ENCODE data around the gene MUC12. TPM values are rescaled to one million over a fixed set of nuclear protein-coding genes. Genes with fewer than 3 reads are reported as not detected.

Gene MUC12
- total RNA-seq, 1 experiment from 2014 or later: 0.64 TPM

- Histone ChIP-seq H3K27ac (ENCODE audit: low read depth, low read length) (no peak overlapping the region), H3K79me2 (ENCODE audit: insufficient read depth, low read length) (no peaks in the 10 kb centered on the region), H3K9me2 (ENCODE audit: insufficient read depth) (no peaks in the 10 kb centered on the region), H2AFZ (ENCODE audit: low read depth, low read length, poor library complexity, severe bottlenecking) (no peak overlapping the region), H3K4me1 (ENCODE audit: control insufficient read depth in 1 of 2, insufficient read depth in 2 of 2, low read length in 2 of 2) (peaks cover 6 to 23% of the 10 kb centered on the region in 2 experiments; a peak in 3 of 4 replicates), H4K20me1 (ENCODE audit: insufficient read depth) (no peaks in the 10 kb centered on the region), H3K4me2 (ENCODE audit: low read length) (no peak overlapping the region), H3K27me3 (ENCODE audit: insufficient read depth, low read length) (peaks cover 47% of the 10 kb centered on the region), H3K9ac (ENCODE audit: low read length) (no peak overlapping the region), H3K9me3 (ENCODE audit: control insufficient read depth in 1 of 2, insufficient read depth in 1 of 2, low read depth in 1 of 2, low read length in 2 of 2) (no peaks in the 10 kb centered on the region), H3K4me3 (replicated peaks in 1 of 2; ENCODE audit: low read depth in 1 of 2, low read length in 2 of 2) (no peak overlapping the region), H3K36me3 (ENCODE audit: control insufficient read depth in 1 of 2, insufficient read depth in 2 of 2, low read length in 2 of 2) (no peaks in the 10 kb centered on the region)
- intact Hi-C loops (cut with micrococcal nuclease): loop anchor here (10.0 kb wide), 1 partner anchor 231 kb away; no protein-coding TSS in a partner anchor
- BruUV-seq (replicated peaks): no TSS peak
- ATAC-seq (no peak), DNase-seq (ENCODE audit: low read depth, low spot score) (no peak)
- no peak for TF ChIP-seq SRF (IDR thresholded peaks at IDR 0.05; ENCODE audit: low read depth)
- TF ChIP-seq JUND (IDR thresholded peaks at IDR 0.05): no peak
- TF ChIP-seq CEBPB (IDR thresholded peaks at IDR 0.05; ENCODE audit: low read depth): no peak
- no peak for TF ChIP-seq SIN3A (IDR thresholded peaks at IDR 0.05; ENCODE audit: low read depth)
- no peak for TF ChIP-seq EGR1 (IDR thresholded peaks at IDR 0.05; ENCODE audit: low read depth)
- no peak for TF ChIP-seq YY1 (IDR thresholded peaks at IDR 0.05; ENCODE audit: extremely low read depth, insufficient replicate concordance, low read depth, low read length)
- no peak for TF ChIP-seq SP1 (IDR thresholded peaks at IDR 0.05; ENCODE audit: low read depth)
- no peak for TF ChIP-seq EZH2phosphoT487 (IDR thresholded peaks at IDR 0.05; ENCODE audit: borderline replicate concordance)
- TF ChIP-seq MAX (IDR thresholded peaks at IDR 0.05): no peak
- TF ChIP-seq ZBTB33 (IDR thresholded peaks at IDR 0.05; ENCODE audit: extremely low read depth, insufficient replicate concordance, low read length): no peak
- no peak for TF ChIP-seq ZNF274 (IDR thresholded peaks at IDR 0.05; ENCODE audit: low read depth, low read length)
- ChIA-PET RAD21 (ENCODE audit: low non-redundant PET in 1 of 2, low total read pairs in 2 of 2, uncharacterized antibody in 2 of 2, unreplicated experiment in 2 of 2) (no interaction called here), POLR2A (no interaction called here), CTCF (no interaction called here)
Measured at GRCh38 chr7:100963386-100963785, 6.0 kb upstream of the MUC12 start.

All from HCT116 (cell line).